ENCODE data around the gene AKAP8L.

- TF ChIP-seq CTCF (IDR thresholded peaks at IDR 0.05 in 8 of 11, conservative IDR thresholded peaks at IDR 0.05 in 3 of 11) (no peak), POLR2A (IDR thresholded peaks at IDR 0.05) (no peak)
These were observed 6.6 kb upstream of the AKAP8L start for GRCh38 chr19:15425321-15425950.

Measured in spleen (tissue), 7 donors.